HUES64 (cell line): ENCODE data around the gene PRR30.

ENCODE experiments used
- H3K27ac ChIP-seq: 2 replicates; pipeline ENCODE4 v1.7.0; 2013; ENCODE audit warnings: low read depth, low read length, inconsistent platforms
- H3K27me3 ChIP-seq: 2 replicates; pipeline ENCODE4 v1.6.1; 2013; ENCODE audit warnings: mild to moderate bottlenecking, low read length; ENCODE audit not compliant: insufficient read depth
- H3K36me3 ChIP-seq: 2 replicates; pipeline ENCODE4 v1.6.1; 2013; ENCODE audit warnings: mild to moderate bottlenecking, low read length; ENCODE audit not compliant: insufficient read depth
- H3K4me1 ChIP-seq: 2 replicates; pipeline ENCODE4 v1.6.1; 2013; ENCODE audit warnings: mild to moderate bottlenecking, low read length, moderate library complexity; ENCODE audit not compliant: insufficient read depth
- H3K4me3 ChIP-seq: 2 replicates; pipeline ENCODE4 v1.5.1; 2013; ENCODE audit warnings: mild to moderate bottlenecking, low read length, moderate library complexity
- H3K9ac ChIP-seq: 2 replicates; pipeline ENCODE4 v1.6.1; 2013; ENCODE audit warnings: mild to moderate bottlenecking, low read depth, low read length
- H3K9me3 ChIP-seq: 2 replicates; pipeline ENCODE4 v1.6.1; 2013; ENCODE audit warnings: low read depth, low read length; ENCODE audit not compliant: insufficient read depth
- WGBS: fragments of 150-250, 120-280 bp; methylation state at CpG from one replicate; pipeline ENCODE4 v1.1.7; 2013; ENCODE audit warnings: missing lambda C conversion rate; 5-methylcytosine and 5-hydroxymethylcytosine counted together

Gene PRR30

DNA sequence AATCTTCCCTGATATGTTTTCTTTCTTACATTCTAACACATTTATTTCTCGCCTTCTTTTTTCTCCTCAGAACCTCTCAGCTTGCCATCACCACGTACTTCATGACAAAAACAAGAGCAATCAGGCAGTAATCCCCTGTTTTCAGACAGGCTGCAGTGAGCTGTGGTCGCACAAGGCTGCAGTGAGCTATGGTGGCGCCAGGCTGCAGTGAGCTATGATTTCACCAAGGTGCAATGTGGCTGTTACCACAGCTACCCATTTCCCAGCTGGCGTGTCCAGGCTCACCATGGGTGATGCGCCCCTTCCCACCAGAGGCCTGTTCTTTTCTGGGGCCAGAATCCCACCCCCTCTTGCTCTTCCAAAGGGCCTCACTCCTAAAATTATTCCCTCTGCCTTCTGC is 35.4 kb upstream of the PRR30 start:
- Histone ChIP-seq H3K27me3 (peaks cover 19% of the 10 kb centered on the region), H3K4me1 (no peaks in the 10 kb centered on the region), H3K36me3 (no peaks in the 10 kb centered on the region), H3K9me3 (no peaks in the 10 kb centered on the region), H3K4me3 (no peak overlapping the region), H3K27ac (no peak overlapping the region), H3K9ac (no peak overlapping the region)
- 79% methylated on average over 6 of the region's 6 CpGs for WGBS

DNA sequence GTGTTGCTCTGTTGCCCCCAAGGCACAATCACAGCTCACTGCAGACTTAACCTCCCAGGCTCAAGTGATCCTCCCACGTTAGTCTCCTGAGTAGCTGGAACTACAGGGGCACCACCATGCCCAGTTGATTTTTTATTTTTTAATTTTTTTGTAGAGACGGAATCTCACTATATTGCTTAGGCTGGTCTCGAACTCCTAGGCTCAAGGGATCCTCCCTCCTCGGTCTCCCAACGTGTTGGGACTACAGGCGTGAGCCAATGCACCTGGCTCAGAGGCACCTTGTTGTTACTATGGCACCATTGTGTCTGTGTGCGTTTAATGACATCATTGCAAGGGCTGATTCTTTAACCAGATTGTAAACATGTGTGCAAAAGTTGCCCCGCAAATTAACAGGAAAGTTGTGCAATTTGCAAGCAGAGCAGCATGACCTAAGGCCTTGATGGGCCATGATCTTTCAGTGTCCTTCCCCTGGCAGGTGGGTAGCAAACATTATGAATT is 32.2 kb upstream of the PRR30 start:
- Histone ChIP-seq H3K36me3 (no peaks in the 10 kb centered on the region), H3K27me3 (peaks cover 19% of the 10 kb centered on the region), H3K27ac (no peak overlapping the region), H3K9me3 (no peaks in the 10 kb centered on the region), H3K4me1 (no peaks in the 10 kb centered on the region), H3K9ac (no peak overlapping the region), H3K4me3 (no peak overlapping the region)
- 88% methylated on average over 8 of the region's 8 CpGs for WGBS

DNA sequence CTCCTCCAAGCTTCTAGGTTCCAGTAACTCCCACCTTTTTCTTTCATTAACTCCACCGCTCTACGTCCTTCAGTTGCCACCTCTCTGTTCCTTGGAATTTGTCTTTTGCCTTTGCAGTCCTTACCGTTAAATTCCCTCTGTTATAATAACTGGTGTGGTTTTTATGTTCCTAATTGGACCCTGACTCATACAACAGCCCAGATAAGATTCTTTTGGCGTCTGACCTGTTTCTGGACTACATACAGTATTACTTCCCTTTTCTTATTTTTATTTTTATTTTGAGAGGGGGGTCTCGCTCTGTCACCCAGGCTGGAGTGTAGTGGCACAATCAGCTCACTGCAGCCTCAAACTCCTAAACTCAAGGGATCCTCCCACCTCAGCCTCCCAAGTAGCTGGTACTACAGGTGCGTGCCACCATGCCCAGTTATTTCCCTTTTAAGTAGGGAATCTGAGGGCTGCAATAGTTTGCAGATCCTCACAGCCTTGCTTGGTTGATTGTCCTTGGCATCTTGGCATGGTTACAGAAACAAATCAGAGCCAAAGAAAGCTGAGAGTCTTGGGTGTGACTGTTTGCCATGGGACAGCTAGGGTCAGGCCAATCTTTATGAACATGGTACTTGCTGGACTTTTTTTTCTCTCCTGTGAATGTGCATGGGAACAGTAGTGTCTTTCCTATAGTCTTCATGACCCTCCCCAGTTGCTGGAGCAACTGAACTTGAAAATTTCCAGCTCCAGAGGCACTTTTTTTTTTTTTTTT is 31.5 kb upstream of the PRR30 start:
- Histone ChIP-seq H3K36me3 (no peaks in the 10 kb centered on the region), H3K9ac (no peak overlapping the region), H3K4me1 (no peaks in the 10 kb centered on the region), H3K9me3 (no peaks in the 10 kb centered on the region), H3K4me3 (no peak overlapping the region), H3K27ac (no peak overlapping the region), H3K27me3 (peaks cover 19% of the 10 kb centered on the region)
- 75% methylated on average over 5 of the region's 6 CpGs for WGBS

DNA sequence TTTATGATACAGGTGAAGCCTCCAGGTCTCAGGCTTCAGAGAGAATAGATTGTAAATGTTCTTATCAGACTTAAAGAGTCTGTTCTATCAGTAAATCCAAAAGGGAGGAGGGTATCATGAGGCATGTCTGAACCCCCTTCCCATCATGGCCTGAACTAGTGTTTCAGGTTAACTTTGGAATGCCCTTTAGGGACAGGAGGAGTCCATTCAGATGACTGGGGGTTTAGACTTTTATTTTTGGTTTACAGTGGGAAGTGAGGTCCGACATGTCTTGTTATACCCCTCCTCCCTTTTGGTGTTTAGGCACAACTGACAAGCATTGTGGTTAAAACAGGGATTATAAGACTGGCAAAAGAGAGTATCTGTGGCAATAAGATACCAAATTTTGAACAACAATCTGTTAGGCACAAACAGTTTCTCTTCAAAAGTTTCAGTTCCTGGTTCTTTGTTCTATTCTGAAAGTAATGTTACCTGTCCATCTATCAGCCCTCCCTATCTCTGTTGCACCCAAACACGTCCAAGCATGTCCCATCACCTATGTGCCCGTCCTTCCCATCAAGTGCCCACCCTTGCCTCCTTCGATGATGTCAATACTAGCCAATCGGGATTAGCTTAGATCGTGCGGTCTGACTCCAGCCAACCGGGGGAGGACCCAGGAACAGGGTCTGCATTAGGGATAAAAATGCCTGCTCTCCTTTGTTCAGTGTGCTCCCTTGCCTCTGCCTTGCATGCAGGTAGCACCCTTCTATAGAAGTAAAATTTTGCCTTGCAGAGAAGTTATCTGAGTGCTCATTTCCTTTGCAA is 26.0 kb upstream of the PRR30 start:
- Histone ChIP-seq H3K9ac (no peak overlapping the region), H3K9me3 (no peaks in the 10 kb centered on the region), H3K36me3 (no peaks in the 10 kb centered on the region), H3K27ac (no peak overlapping the region), H3K4me1 (no peaks in the 10 kb centered on the region), H3K4me3 (no peak overlapping the region), H3K27me3 (peaks cover 2% of the 10 kb centered on the region; the same call in 1 of the 2 replicates)
- 93% methylated on average over 8 of the region's 8 CpGs for WGBS

DNA sequence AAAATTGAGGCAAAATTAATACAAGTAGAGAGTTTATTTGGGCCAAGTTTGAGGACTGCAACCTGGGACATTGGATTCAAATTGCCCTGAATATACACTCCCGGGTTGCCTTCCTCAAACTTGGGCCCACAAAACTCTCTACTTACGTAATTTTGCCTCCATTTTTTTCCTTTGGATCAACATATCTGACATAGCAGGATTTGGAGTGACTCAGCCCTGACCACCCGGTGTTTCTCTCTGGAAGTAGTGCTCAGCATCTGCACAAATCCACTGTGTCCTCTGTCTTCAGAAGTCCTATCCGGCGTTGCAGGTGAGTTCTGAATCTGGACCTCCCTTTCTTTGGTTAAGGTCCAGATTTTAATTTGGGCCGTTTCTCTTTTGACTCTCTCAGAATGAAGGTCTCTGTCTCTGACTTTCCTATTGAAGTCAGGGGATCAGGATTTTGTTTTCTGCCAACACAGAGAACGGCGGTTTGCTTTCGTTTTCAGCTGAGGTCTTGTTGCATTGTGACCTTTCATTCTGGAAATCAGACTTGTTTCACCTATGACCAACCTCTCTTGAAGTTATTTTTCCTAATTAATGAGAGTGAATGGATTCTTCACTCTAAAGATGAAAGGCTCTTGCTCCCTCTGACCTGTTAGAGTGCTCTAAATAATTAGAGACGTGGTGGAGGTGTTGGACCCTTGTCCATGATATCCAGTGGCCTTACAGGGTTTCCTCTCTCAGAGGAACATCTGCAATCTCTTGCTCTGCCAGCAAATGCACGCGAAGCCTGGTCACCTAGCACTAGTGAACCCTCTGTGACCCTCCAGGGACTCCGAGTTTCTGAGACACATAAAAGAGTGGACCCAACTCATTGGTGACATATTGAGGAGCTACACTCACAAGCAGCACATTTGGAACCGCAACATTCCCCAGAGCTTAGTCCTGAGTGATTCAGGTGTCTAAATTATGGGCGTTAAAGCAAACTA is 23.2 kb upstream of the PRR30 start:
- no peak overlapping the region for H3K27ac ChIP-seq
- WGBS: 93% methylated on average over 15 of the region's 15 CpGs
- no peaks in the 10 kb centered on the region for H3K36me3 ChIP-seq
- no peak overlapping the region for H3K4me3 ChIP-seq
- H3K9ac ChIP-seq: no peak overlapping the region
- H3K27me3 ChIP-seq: no peaks in the 10 kb centered on the region
- no peaks in the 10 kb centered on the region for H3K4me1 ChIP-seq
- no peaks in the 10 kb centered on the region for H3K9me3 ChIP-seq

DNA sequence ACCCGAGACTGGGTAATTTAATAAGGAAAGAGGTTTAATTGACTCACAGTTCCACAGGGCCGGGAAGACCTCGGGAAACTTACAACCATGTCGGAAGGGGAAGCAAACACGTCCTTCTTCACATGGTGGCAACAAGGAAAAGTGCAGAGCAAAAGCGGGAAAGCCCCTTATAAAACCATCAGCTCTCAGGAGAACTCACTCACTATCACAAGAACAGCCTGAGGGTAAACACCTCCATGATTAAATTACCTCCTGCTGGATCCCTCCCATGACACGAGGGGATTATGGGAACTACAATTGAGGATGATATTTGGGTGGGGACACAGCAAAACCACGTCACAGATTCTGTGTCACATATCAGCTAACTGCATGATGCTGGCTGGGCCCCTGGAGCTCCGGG is 21.0 kb upstream of the PRR30 start:
- Histone ChIP-seq H3K9ac (no peak overlapping the region), H3K27me3 (no peaks in the 10 kb centered on the region), H3K4me3 (no peak overlapping the region), H3K4me1 (no peaks in the 10 kb centered on the region), H3K27ac (no peak overlapping the region), H3K9me3 (no peaks in the 10 kb centered on the region), H3K36me3 (no peaks in the 10 kb centered on the region)
- WGBS: 91% methylated on average over 9 of the region's 9 CpGs

DNA sequence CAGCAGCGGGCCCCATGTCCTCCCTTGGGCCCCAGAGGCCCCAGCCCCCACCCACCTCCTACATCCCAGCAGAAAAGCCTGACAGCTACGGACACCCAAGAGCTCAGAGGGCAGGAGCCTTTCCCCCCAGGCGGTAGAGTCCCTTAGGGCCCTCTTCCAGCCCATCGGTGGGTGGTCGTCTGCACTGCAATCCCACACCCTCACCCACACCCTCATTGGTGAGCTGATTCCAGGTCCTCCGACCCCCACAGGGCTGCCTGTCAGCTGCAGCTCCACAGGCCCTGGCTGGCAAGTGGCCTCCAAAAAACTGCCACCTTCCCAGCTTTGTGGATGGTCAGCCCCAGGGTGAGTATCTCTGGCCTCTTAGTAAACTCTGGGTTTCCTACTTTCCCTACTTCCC is 20.1 kb upstream of the PRR30 start:
- Histone ChIP-seq H3K9ac (no peak overlapping the region), H3K27ac (no peak overlapping the region), H3K36me3 (no peaks in the 10 kb centered on the region), H3K4me3 (no peak overlapping the region), H3K9me3 (no peaks in the 10 kb centered on the region), H3K27me3 (no peaks in the 10 kb centered on the region), H3K4me1 (no peaks in the 10 kb centered on the region)
- 92% methylated on average over 6 of the region's 6 CpGs for WGBS

DNA sequence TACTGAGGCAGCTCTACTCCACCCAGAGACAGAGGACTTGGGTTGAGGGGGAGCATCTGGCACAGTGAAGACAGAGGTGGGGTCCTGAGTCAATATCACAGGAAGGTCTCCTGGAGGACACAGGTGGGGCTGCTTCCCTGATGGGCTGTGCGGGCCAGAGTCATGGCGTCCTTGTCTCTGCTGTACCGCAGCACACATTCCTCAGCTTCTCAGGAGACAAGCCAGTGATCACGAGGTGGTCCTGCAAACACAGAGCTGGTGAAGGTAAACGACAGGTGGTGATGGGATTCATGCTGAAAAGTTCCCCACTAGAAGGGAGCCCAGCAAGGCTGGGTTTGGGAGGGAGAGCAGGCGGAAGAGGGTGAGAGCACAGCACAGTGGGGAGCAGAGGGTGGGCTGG is 19.3 kb upstream of the PRR30 start:
- no peaks in the 10 kb centered on the region for H3K27me3 ChIP-seq
- H3K4me1 ChIP-seq: no peaks in the 10 kb centered on the region
- H3K9ac ChIP-seq: no peak overlapping the region
- H3K4me3 ChIP-seq: no peak overlapping the region
- 87% methylated on average over 6 of the region's 6 CpGs for WGBS
- no peaks in the 10 kb centered on the region for H3K9me3 ChIP-seq
- no peak overlapping the region for H3K27ac ChIP-seq
- H3K36me3 ChIP-seq: no peaks in the 10 kb centered on the region

DNA sequence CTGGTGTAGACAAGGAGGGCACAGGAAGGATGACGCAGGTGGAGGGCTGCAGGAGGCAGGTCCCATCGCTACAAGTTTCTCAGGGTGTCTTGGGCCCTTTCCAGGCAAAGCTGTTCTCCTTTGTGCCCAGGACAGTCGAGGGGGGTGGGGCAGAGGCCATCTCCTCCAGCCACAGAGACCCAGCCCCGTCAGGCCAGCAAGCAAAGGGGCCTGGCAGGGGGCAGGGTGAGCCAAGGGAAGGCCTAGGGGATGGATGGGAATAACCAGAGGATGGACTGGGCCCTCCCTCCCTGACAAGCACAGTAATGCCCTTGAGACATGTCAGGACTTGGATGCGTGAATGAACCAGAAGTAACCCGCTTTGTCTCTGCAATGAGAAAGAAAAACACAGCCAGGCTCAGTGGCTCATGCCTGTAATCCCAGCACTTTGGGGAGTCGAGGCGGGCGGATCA is 15.9 kb upstream of the PRR30 start:
- H3K4me1 ChIP-seq: no peaks in the 10 kb centered on the region
- WGBS: 90% methylated on average over 9 of the region's 9 CpGs
- H3K36me3 ChIP-seq: no peaks in the 10 kb centered on the region
- H3K27ac ChIP-seq: no peak overlapping the region
- H3K9ac ChIP-seq: no peak overlapping the region
- H3K9me3 ChIP-seq: no peaks in the 10 kb centered on the region
- no peak overlapping the region for H3K4me3 ChIP-seq
- H3K27me3 ChIP-seq: no peaks in the 10 kb centered on the region

DNA sequence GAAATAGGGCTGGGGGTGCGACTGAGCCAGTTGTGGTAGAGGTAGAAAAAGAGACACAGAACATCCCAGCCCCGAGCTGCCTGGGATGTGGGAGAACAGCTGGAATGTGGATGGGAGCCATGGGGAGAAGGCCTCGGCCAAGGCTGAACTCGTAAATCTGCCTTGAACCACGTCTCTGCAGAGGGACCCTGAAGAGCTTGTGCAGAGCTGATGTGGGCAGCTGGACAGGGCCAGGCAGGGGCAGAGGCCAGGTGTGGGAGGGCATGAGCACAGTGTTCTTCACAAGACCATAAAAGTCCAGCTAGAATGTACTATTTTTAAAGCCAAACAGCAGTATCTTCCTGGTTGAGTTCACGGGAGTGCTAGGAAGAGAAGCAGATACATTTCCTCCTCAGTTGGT is 15.3 kb upstream of the PRR30 start:
- 91% methylated on average over 6 of the region's 6 CpGs for WGBS
- no peaks in the 10 kb centered on the region for H3K36me3 ChIP-seq
- H3K4me3 ChIP-seq: no peak overlapping the region
- no peak overlapping the region for H3K27ac ChIP-seq
- no peaks in the 10 kb centered on the region for H3K27me3 ChIP-seq
- no peak overlapping the region for H3K9ac ChIP-seq
- H3K9me3 ChIP-seq: no peaks in the 10 kb centered on the region
- H3K4me1 ChIP-seq: no peaks in the 10 kb centered on the region
